Measurements from ENCODE around the gene COTL1. TPM values are rescaled to one million over a fixed set of nuclear protein-coding genes. Genes with fewer than 3 reads are reported as not detected.

COTL1 gene
- total and polyA plus RNA-seq, 9 of the 15 experiments (the other 6 are each of a cell fraction or from before 2014, with no cell fraction given): 27.7 to 185 (median 72.5) TPM

DNA sequence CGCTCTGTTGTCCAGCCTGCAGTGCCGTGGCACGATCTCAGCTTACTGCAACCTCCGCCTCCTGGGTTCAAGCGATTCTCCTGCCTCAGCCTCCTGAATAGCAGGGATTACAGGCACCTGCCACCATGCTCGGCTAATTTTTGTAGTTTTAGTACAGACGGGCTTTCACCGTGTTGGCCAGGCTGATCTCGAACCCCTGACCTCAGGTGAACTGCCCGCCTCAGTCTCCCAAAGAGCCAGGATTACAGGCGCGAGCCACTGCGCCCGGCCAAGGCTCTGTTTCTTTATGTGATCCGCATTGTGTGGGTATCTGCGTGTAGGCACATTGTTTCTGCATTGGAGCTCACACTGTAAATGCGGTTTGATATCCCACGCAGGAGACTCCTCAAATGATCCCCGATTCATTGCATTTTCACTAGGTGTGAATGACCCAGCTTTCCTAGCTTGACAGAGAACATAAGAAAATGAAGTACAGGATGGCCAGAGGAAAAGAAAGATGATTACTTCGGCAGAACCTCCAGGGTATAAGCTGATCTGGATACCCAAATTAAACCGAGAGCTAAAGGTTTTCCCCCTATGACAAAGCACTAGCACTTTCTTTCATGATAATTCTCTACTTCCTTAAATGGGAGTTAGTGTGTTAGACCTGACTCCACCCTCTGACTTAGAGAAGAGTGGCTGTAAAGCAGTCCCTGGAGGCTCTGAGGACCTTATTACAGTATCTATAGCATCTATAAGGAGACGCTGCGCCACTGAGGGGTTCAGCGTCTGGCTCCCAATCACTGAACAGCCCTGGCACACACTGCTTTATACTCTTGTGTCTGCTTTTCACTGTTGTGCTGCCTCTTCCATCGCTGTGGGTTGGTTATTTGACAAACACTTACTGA is 17.3 kb downstream of the COTL1 start (continued):
- no peak for TF ChIP-seq NEUROD1 (IDR thresholded peaks at IDR 0.05; ENCODE audit: borderline replicate concordance, low read depth, low read length, partially characterized antibody)
- no peak for TF ChIP-seq ID3 (CRISPR knock-in tag; IDR thresholded peaks at IDR 0.05)
- TF ChIP-seq ID3 (tag; IDR thresholded peaks at IDR 0.05): 0 out of 2 replicates have a peak, but pooled peaks have one; percentile 46
- TF ChIP-seq TRIM25 (IDR thresholded peaks at IDR 0.05; ENCODE audit: borderline replicate concordance): no peak
- TF ChIP-seq NR2C1 (IDR thresholded peaks at IDR 0.05): no peak
- peak; percentile 28; the same call in 1 of the 2 replicates for TF ChIP-seq NR2C1 (tag; IDR thresholded peaks at IDR 0.05)
- no peak for TF ChIP-seq ATF1 (CRISPR knock-in tag; IDR thresholded peaks at IDR 0.05)
- TF ChIP-seq ATF1 (tag; IDR thresholded peaks at IDR 0.05): peak; percentile 15; the same call in 1 of the 2 replicates
- TF ChIP-seq ZNF644 (tag; IDR thresholded peaks at IDR 0.05; ENCODE audit: low read depth): no peak; the same call in 1 of the 2 replicates
- TF ChIP-seq, protein P1, sequence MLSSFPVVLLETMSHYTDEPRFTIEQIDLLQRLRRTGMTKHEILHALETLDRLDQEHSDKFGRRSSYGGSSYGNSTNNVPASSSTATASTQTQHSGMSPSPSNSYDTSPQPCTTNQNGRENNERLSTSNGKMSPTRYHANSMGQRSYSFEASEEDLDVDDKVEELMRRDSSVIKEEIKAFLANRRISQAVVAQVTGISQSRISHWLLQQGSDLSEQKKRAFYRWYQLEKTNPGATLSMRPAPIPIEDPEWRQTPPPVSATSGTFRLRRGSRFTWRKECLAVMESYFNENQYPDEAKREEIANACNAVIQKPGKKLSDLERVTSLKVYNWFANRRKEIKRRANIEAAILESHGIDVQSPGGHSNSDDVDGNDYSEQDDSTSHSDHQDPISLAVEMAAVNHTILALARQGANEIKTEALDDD (IDR thresholded peaks at IDR 0.05): peak; percentile 18; the same call in 1 of the 2 replicates
- 0 out of 2 replicates have a peak, but pooled peaks have one; percentile 12 for TF ChIP-seq SMAD3 (CRISPR knock-in tag; conservative IDR thresholded peaks at IDR 0.05)
- TF ChIP-seq CHD7 (IDR thresholded peaks at IDR 0.05; ENCODE audit: low read depth, low read length): no peak

Measured in K562 (cell line).